Upper lobe of right lung (tissue), 1 donor: ENCODE data around the gene HSPB9. TPM values are rescaled to one million over a fixed set of nuclear protein-coding genes. Genes with fewer than 3 reads are reported as not detected.

Experiments used
- ATAC-seq: fragments of 200-7000 bp; cut with Tn5 transposase; one replicate; pipeline ENCODE4 v1.9.1; 2020; ENCODE audit warnings: mild to moderate bottlenecking, moderate library complexity
- DNase-seq: peaks from one replicate; pipeline ENCODE4 v3.0.0-alpha.2; 2020
- H3K27ac ChIP-seq: fragments of 200-600 bp; one replicate; pipeline ENCODE4 v1.8.0; 2022
- H3K27me3 ChIP-seq: fragments of 200-600 bp; one replicate; pipeline ENCODE4 v1.8.0; 2022; ENCODE audit warnings: mild to moderate bottlenecking
- H3K36me3 ChIP-seq: fragments of 200-600 bp; one replicate; pipeline ENCODE4 v1.8.0; 2022
- H3K4me1 ChIP-seq: fragments of 200-600 bp; one replicate; pipeline ENCODE4 v1.8.0; 2022
- H3K4me3 ChIP-seq: fragments of 200-600 bp; one replicate; pipeline ENCODE4 v1.8.0; 2022; ENCODE audit warnings: mild to moderate bottlenecking
- H3K9me3 ChIP-seq: fragments of 200-600 bp; one replicate; pipeline ENCODE4 v1.8.0; 2022
- CTCF ChIP-seq: fragments of 200-600 bp; IDR thresholded peaks from one replicate; pipeline ENCODE4 v1.8.0; 2022; ENCODE audit warnings: antibody characterized with exemption
- intact Hi-C: fragments of 100-400 bp; cut with DNase I; formaldehyde crosslinking; loops from one replicate; pipeline ENCODE4 v1.11.0; 2022
- total RNA-seq: library from RNA; stranded (reverse); fragmentation: NEBNext Ultra II Directional; extraction: Animal tissue kit (Norgen Biotek cat#: 25700); gene quantifications from one replicate; pipeline ENCODE4 v1.2.1, GENCODE V29; 2021
- donor health status: DM: no; HTN: yes; CAD: no; lungs with severe emphysema.

The HSPB9 gene
- total RNA-seq, 1 donor from 2014 or later = not detected

GRCh38 chr17:42079541-42079940 is 43.1 kb upstream of the HSPB9 start:
- Histone ChIP-seq H3K27ac (no peak overlapping the region), H3K4me3 (no peak overlapping the region), H3K9me3 (no peaks in the 10 kb centered on the region), H3K36me3 (no peaks in the 10 kb centered on the region), H3K4me1 (no peaks in the 10 kb centered on the region), H3K27me3 (no peaks in the 10 kb centered on the region)
- no peak for TF ChIP-seq CTCF
- no peak for DNase-seq
- intact Hi-C loops = no loop called here
- ATAC-seq = no peak

- no peaks in the 10 kb centered on the region for H3K36me3 ChIP-seq
- no peaks in the 10 kb centered on the region for H3K27me3 ChIP-seq
- ATAC-seq (peak; percentile 29), DNase-seq (no peak)
- intact Hi-C loops = no loop called here
- no peaks in the 10 kb centered on the region for H3K9me3 ChIP-seq
- no peaks in the 10 kb centered on the region for H3K4me1 ChIP-seq
- H3K27ac ChIP-seq = no peak overlapping the region
- H3K4me3 ChIP-seq = no peak overlapping the region
- no peak for TF ChIP-seq CTCF
These were observed 41.0 kb upstream of the HSPB9 start for GRCh38 chr17:42081516-42082129.

- Histone ChIP-seq H3K4me1 (no peaks in the 10 kb centered on the region), H3K27me3 (peaks cover 16% of the 10 kb centered on the region), H3K4me3 (no peak overlapping the region), H3K36me3 (no peaks in the 10 kb centered on the region), H3K27ac (no peak overlapping the region), H3K9me3 (no peaks in the 10 kb centered on the region)
- intact Hi-C loops = no loop called here
- no peak for TF ChIP-seq CTCF
- no peak for DNase-seq
- no peak for ATAC-seq
These were observed 35.4 kb upstream of the HSPB9 start for GRCh38 chr17:42087042-42087701.

- no peak for TF ChIP-seq CTCF
- Histone ChIP-seq H3K4me3 (no peak overlapping the region), H3K27me3 (peaks cover 16% of the 10 kb centered on the region), H3K36me3 (no peaks in the 10 kb centered on the region), H3K4me1 (no peaks in the 10 kb centered on the region), H3K9me3 (no peaks in the 10 kb centered on the region), H3K27ac (no peak overlapping the region)
- intact Hi-C loops = no loop called here
- no peak for DNase-seq
- ATAC-seq = peak; percentile 21
These were observed 34.6 kb upstream of the HSPB9 start for GRCh38 chr17:42087736-42088705.

GRCh38 chr17:42088736-42089135 is 33.9 kb upstream of the HSPB9 start:
- TF ChIP-seq CTCF = no peak
- no peak for DNase-seq
- intact Hi-C loops = no loop called here
- Histone ChIP-seq H3K4me3 (no peak overlapping the region), H3K27ac (no peak overlapping the region), H3K4me1 (no peaks in the 10 kb centered on the region), H3K9me3 (no peaks in the 10 kb centered on the region), H3K27me3 (peaks cover 16% of the 10 kb centered on the region), H3K36me3 (no peaks in the 10 kb centered on the region)
- ATAC-seq = no peak
